ENCODE results near the gene HBA2.
"Not testable (repeated sequence)": the region's sequence is repeated elsewhere in the genome, so short reads cannot be mapped to it uniquely, and the experiment has no call there.

The HBA2 gene

GRCh38 chr16:172374-172941 is at the start of gene HBA2:
TSS of gene HBA2 (plus strand) at chr16:172876. CDS start at chr16:172913, 37 bp downstream.
- DNase-seq = not testable (repeated sequence)

GRCh38 chr16:123558-124350 is 48.9 kb upstream of the HBA2 start:
- DNase-seq = not testable (repeated sequence)

DNA sequence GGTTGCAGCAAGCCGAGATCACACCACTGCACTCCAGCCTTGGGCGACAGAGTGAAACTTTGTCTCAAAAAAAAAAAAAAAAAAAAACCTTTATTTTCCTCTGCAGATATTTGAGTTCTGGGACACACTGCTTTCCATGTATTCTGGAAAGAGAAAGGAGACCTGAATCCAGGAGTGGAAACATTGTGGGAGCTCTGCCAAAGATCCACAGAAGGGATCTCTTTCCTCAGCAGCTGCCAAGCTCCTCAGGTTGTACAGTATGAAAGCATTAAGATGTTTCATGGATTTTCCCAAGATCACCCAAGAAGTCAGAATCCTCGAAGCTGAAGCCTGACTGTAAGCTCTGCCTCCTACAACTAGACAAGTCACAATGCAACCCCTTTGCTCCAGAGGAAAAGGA is 47.7 kb upstream of the HBA2 start:
- no peak for DNase-seq

- DNase-seq = no peak
Observed at GRCh38 chr16:129075-129474, 43.6 kb upstream of the HBA2 start.

- DNase-seq = no peak
Observed at GRCh38 chr16:130533-131173, 42.0 kb upstream of the HBA2 start.

DNA sequence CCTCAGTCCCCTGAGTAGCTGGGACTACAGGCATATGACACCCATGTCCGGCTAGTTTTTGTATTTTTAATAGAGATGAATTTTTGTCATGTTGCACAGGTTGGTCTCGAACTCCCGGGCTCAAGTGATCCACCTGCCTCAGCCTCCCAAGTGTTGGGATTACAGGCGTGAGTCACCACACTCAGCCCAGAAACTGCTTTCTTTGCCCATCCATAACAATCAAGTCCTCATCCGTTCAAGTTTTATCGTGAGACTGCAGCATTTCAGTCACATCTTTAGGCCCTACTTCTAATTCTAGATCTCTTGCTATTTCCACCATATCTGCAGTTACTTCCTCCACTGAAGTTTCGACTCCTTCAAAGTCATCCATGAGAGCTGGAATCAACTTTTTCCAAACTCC is 40.6 kb upstream of the HBA2 start:
- no peak for DNase-seq

DNA sequence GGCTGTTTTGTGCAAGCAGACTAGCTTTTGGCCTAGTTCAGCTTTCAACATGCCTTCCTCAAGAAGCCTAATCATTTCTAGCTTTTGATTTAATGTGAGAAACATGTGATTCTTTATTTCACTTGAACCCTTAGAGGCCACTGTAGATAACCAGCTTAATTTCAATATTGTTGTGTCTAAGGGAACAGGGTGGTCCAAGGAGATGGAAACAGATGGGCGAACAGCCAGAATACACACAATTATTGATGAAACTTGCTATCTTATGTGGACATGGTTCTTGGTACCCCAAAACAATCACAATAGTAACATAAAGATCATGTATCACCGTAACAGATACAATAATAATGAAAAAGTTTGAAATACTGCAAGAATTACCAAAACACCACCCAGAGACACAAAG is 39.0 kb upstream of the HBA2 start:
- DNase-seq = no peak

DNA sequence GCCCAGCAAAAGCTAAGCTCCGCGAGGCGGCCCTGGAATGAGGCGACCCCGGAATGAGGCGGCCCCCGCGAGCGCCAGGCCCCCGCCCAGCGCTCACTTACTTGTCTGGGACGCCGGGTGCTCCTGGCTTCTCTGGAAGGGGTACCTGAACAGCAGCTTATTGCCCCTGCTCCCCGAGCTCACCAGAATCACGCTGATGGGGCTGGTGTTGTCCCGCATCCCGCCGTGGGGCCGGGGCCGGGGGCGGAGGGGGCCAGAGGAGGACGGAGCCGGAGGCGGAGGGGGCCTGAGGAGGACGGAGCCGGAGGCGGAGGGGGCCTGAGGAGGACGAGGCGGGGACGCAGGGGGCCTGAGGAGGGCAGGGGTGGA is 34.6 kb upstream of the HBA2 start:
- no peak for DNase-seq

GRCh38 chr16:140175-140857 is 32.4 kb upstream of the HBA2 start:
- DNase-seq = no peak

DNA sequence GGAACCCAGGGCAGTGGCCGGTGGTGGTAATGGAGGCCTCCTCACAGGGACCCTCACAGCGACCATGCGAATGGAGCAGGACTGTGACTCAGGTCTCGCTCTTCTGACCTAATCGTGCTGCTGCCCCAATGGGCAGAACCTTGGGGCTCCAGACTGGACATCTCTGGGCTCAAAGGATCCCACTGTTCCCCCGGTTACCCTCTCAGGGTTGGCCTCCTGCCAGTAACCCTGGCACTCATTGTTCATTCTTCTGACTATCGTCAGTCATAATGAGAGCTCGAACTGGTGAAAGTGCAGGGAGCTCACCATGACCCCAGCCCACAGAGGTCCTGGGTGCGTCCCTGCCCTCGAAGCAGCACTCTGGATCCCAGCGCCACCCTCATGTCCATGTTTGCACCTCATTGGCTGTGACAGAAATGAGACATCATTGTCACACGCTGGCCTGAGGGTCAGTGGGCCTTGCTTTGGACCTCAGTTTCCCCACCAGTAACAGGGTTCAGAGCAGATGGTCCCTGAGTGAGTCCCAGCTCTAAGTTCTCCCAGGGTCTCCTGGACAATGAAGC is 30.2 kb upstream of the HBA2 start:
- DNase-seq = no peak

GRCh38 chr16:143047-143446 is 29.6 kb upstream of the HBA2 start:
- DNase-seq = no peak

DNA sequence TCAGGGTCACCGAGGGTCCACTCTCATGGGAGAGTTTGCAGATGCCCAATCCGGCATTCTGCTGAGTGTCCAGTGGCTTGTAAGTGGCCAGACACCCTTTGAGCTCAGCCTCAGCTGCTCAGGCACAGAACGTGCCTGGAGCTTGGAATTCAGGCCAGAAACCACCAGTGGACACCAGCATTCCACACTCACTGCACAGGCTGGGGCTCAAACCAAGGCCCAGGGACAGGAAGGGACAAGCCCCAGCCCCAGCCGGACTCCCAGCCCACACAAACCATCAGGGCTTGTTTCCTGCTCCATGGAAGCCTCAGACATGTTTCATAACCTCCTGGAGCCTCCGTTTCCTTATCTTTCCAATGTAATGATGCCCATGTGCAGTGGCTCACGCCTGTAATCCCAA is 29.2 kb upstream of the HBA2 start:
- DNase-seq = no peak

GRCh38 chr16:144797-145252 is 27.9 kb upstream of the HBA2 start:
- no peak for DNase-seq

GRCh38 chr16:146646-147045 is 26.0 kb upstream of the HBA2 start:
- no peak for DNase-seq

DNA sequence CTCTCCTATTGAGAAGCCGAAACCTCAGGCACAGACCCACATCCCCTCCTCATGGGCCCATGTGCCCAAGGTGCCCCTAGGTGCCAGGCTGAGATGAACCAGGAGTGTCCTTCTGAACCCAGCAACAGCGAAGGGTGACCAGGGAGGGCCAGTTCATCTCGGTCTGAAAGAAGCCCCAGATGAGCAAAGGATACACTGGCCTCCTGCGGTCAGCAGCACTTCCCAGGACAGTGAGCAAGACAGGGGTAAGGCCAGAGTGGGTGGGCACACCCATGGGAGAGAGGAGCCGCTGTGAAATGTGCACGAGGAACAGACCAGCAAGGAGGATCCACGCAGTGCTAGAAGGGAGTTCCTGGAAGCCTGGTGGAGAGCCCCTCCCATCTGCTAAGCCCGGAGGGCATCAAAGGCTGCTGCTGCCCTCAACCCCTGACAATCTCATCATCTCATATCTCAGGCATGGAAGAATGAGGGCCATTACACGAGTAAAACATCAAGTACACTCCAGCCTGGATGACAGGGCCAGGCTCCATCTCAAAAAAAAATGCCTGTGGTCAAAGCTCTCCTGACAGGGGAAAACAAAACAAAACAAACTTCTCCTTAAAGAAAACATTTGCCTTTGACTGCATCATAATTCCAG is 23.5 kb upstream of the HBA2 start:
- no peak for DNase-seq

DNA sequence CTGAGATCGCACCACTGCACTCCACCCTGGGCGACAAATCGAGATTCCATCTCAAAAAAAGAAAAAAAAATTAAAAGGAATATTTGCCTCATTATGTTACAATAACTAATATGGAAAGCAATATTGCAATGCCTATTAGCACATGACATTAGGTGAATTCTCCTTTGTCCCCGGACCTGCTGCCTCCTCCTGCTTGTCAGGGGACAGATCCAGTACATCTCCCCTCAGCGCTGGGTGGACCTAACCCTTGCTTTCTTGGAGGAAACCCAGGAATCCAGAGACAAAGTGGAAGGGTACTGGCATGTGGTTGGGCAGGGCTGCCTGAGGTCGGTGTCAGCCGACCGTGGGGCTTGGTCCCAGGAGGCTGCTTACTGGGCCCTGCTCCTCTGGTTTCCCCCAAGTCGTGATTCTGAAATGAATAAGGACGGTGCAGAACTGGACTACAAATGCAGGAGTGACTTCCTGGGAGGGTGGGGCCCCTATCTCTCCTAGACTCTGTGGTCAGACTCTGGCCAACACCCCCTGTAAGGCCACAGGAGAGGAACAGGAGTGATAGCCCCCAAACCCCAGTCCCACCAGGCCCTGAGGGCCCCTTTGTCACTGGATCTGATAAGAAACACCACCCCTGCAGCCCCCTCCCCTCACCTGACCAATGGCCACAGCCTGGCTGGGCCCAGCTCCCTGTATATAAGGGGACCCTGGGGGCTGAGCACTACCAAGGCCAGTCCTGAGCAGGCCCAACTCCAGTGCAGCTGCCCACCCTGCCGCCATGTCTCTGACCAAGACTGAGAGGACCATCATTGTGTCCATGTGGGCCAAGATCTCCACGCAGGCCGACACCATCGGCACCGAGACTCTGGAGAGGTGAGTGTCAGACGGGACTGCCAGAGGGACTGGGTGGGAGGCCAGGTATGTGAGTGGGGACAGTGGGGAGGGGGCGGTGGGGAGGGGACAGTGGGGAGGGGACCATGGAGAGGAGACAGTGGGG is 20.2 kb upstream of the HBA2 start, which contains the start of gene HBZ:
HBZ (plus strand) TSS at position 504 of the 988 bp plus-strand sequence; CDS start at position 770, 266 bp downstream.
- no peak for DNase-seq

DNA sequence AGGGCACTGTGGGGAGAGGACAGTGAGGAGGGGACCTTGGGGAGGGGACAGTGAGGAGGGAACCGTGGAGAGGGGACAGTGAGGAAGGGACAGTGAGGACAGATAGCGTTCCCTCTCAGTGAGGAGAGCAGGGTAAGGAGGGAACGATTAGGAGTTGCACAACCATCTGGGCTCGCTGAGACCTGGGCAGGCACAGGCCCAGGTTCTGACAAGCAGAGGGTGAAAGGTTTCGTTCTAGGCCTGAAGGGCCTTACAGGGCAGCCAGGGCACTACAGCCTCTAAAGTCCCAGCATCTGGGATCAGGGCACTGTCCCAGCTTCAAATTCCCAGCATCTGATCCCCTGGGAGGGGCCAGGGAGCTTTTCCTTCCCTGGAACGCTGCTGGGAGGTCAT is 19.6 kb upstream of the HBA2 start:
- DNase-seq = not testable (repeated sequence)

DNA sequence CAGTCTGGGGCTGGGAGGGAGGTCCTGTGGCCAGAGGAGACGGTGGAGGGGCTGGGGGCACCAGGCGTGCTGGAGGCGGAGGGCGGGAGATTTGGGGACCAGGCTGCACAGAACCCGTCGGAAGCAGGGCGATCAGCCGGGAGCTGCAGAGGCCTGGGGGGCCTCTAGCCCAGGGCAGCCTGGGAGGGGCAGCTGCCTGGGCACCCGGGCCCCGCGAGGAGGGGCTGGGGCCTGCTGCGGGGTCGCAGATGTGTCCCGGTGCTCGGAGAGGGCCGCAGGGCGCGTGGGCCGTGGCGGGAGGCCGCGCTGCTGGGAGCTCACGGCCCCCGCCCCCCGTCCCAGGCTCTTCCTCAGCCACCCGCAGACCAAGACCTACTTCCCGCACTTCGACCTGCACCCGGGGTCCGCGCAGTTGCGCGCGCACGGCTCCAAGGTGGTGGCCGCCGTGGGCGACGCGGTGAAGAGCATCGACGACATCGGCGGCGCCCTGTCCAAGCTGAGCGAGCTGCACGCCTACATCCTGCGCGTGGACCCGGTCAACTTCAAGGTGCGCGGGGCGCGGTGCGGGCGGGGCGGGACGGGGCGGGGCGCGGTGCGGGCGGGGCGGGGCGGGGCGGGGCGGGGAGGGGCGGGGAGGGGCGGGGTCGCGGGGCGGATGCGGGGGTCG is 19.0 kb upstream of the HBA2 start:
- not testable (repeated sequence) for DNase-seq

DNA sequence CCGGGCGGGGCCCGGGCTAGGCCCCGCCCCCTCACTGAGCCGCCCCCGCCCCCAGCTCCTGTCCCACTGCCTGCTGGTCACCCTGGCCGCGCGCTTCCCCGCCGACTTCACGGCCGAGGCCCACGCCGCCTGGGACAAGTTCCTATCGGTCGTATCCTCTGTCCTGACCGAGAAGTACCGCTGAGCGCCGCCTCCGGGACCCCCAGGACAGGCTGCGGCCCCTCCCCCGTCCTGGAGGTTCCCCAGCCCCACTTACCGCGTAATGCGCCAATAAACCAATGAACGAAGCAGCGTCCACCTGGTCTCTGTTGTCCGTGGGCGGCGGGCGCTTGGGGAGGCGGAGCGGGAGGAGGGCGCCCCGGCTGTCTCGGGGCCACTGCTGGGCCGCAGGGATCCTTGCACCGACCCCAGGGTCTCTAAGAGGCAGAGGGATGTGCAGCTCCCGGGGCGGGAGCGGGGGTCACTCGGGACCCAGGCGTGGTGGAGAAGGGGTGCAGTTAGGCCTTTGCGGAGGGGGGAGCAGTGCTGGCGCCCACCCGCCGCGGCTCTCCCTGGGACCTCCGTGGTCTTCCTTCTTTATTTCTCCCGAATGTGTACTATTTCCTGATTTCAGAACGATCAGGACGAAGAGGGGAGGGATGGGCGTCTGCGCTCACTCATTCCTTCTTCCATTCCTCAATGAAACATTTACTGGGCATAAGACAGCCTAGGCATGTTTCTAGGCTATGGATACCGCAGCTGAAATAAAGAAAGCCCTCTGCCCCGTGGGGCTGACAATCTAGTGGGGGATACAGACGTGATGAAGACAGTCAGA is 18.3 kb upstream of the HBA2 start:
- DNase-seq = no peak

- no peak for DNase-seq
Observed at GRCh38 chr16:155031-155398, 17.7 kb upstream of the HBA2 start.

Data from SHP77 treated with DMSO at 0.1 percent for 48 hours (cell line).